ENCODE data around the gene KRT12. TPM values are rescaled to one million over a fixed set of nuclear protein-coding genes. Genes with fewer than 3 reads are reported as not detected.
"Not testable (repeated sequence)": the region's sequence is repeated elsewhere in the genome, so short reads cannot be mapped to it uniquely, and the experiment has no call there.

KRT12 gene
- total RNA-seq, 1 experiment from 2014 or later = not detected

- H3K4me1 ChIP-seq (ENCODE audit: insufficient read depth, low read length, poor library complexity, severe bottlenecking) = no peaks in the 10 kb centered on the region
- H3K4me3 ChIP-seq (ENCODE audit: low read depth, low read length, poor library complexity, severe bottlenecking) = no peak overlapping the region
- DNase-seq (ENCODE audit: low spot score) = no peak
- POLR2A ChIA-PET (ENCODE audit: low non-redundant PET) = no interaction called here
- H3K36me3 ChIP-seq (ENCODE audit: insufficient read depth, low read length, poor library complexity, severe bottlenecking) = no peaks in the 10 kb centered on the region
- TF ChIP-seq EZH2 (IDR thresholded peaks at IDR 0.05; ENCODE audit: borderline replicate concordance, low read depth, low read length, poor library complexity, severe bottlenecking) (no peak), CTCF (conservative IDR thresholded peaks at IDR 0.05; ENCODE audit: low read depth, low read length) (no peak)
- no peaks in the 10 kb centered on the region for H3K9me3 ChIP-seq (ENCODE audit: low read depth, low read length, poor library complexity, severe bottlenecking)
- CTCF ChIA-PET = no interaction called here
- H3K27me3 ChIP-seq (replicated peaks; ENCODE audit: insufficient read depth, low read depth, low read length, poor library complexity) = no peaks in the 10 kb centered on the region
- BruUV-seq (replicated peaks) = no TSS peak
- intact Hi-C loops (cut with micrococcal nuclease; ENCODE audit: unreplicated experiment) = no loop called here
- no peak overlapping the region for H3K27ac ChIP-seq (ENCODE audit: low read depth, low read length, poor library complexity, severe bottlenecking)
Measured at GRCh38 chr17:40862985-40863733, 3.9 kb downstream of the KRT12 start.

GRCh38 chr17:40859536-40859935, 7.5 kb downstream of the KRT12 start:
- BruUV-seq (replicated peaks) = no TSS peak
- no peak for TF ChIP-seq CTCF (conservative IDR thresholded peaks at IDR 0.05; ENCODE audit: low read depth, low read length)
- TF ChIP-seq EZH2 (IDR thresholded peaks at IDR 0.05; ENCODE audit: borderline replicate concordance, low read depth, low read length, poor library complexity, severe bottlenecking) = no peak
- peaks cover 11% of the 10 kb centered on the region for H3K4me1 ChIP-seq (ENCODE audit: insufficient read depth, low read length, poor library complexity, severe bottlenecking)
- no peaks in the 10 kb centered on the region for H3K27me3 ChIP-seq (replicated peaks; ENCODE audit: insufficient read depth, low read depth, low read length, poor library complexity)
- no peaks in the 10 kb centered on the region for H3K36me3 ChIP-seq (ENCODE audit: insufficient read depth, low read length, poor library complexity, severe bottlenecking)
- intact Hi-C loops (cut with micrococcal nuclease; ENCODE audit: unreplicated experiment) = loop anchor here (5.0 kb wide), 4 partner anchors 48 to 803 kb away; no protein-coding TSS in a partner anchor
- H3K27ac ChIP-seq (ENCODE audit: low read depth, low read length, poor library complexity, severe bottlenecking) = no peak overlapping the region
- CTCF ChIA-PET = no interaction called here
- POLR2A ChIA-PET (ENCODE audit: low non-redundant PET) = no interaction called here
- DNase-seq (ENCODE audit: low spot score) = no peak
- no peak overlapping the region for H3K4me3 ChIP-seq (ENCODE audit: low read depth, low read length, poor library complexity, severe bottlenecking)
- H3K9me3 ChIP-seq (ENCODE audit: low read depth, low read length, poor library complexity, severe bottlenecking) = no peaks in the 10 kb centered on the region

DNA sequence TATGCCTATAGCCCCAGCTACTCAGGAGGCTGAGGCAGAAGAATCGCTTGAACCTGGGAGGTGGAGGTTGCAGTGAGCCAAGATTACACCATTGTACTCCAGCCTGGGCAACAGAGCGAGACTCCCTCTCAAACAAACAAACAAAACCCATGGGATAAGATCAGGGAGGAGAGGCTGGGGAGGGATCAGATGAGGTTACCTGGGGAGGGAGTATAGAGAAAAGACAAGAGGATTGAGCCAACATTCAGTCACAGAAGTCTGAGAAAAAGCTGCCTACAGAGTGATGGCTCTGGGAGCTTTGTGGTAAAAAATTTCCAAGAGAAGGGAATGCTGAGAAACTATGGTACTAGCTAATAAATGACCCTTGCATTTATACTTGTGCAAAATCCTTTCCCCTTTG, 8.4 kb downstream of the KRT12 start:
- intact Hi-C loops (cut with micrococcal nuclease; ENCODE audit: unreplicated experiment) = loop anchor here (5.0 kb wide), 4 partner anchors 49 to 804 kb away; no protein-coding TSS in a partner anchor

More for the DNA sequence above, 8.4 kb downstream of the KRT12 start:
- DNase-seq (ENCODE audit: low spot score); H3K4me3 ChIP-seq (ENCODE audit: low read depth, low read length, poor library complexity, severe bottlenecking); CTCF ChIA-PET; H3K27me3 ChIP-seq (replicated peaks; ENCODE audit: insufficient read depth, low read depth, low read length, poor library complexity); H3K36me3 ChIP-seq (ENCODE audit: insufficient read depth, low read length, poor library complexity, severe bottlenecking); BruUV-seq (replicated peaks); H3K27ac ChIP-seq (ENCODE audit: low read depth, low read length, poor library complexity, severe bottlenecking); H3K9me3 ChIP-seq (ENCODE audit: low read depth, low read length, poor library complexity, severe bottlenecking); POLR2A ChIA-PET (ENCODE audit: low non-redundant PET): not testable (repeated sequence)
- H3K4me1 ChIP-seq (ENCODE audit: insufficient read depth, low read length, poor library complexity, severe bottlenecking) = peaks cover 11% of the 10 kb centered on the region
